ENCODE measurements around the gene MAPK8. TPM values are rescaled to one million over a fixed set of nuclear protein-coding genes. Genes with fewer than 3 reads are reported as not detected.

Gene MAPK8
- total RNA-seq, 1 donor from 2014 or later: 27.2 TPM

DNA sequence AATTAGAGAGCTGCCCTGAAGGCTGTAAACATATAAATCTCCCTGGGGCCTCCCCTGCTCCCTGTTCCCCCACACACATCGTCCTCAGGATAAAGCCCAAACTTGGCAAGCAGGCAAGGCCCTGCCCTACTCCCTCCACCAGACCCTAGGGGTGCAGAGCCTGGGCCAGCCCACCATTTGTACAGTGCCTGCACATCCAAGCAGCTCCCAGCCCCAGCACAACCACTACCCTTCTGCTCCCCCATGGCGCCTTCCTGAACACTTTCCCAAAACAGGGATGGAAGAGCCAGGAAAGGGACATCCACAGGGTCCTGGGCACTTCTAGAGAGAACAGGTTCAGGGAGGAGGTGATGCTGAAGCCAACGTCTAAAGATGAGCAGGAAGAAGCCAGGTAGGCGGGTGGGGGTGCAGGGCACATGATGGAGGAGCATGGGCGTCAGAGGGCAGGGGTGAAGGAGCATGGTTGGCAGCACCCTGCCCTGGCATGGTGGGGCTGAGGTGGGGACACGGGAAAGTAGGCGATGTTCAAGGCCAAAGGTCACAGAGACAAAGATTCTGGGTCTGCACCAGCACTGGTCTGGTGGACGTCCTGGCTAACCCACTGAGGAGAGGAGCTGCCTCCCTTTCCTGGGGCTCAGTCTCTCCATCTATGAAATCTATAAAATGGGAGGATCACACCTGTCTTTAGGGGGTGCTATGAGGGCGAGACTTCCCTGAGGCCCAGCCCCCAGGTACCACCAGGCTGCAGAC is 157.8 kb downstream of the MAPK8 start:
- no peak for ATAC-seq

GRCh38 chr10:48464871-48465736 is 158.6 kb downstream of the MAPK8 start:
- ATAC-seq: peak; percentile 29

DNA sequence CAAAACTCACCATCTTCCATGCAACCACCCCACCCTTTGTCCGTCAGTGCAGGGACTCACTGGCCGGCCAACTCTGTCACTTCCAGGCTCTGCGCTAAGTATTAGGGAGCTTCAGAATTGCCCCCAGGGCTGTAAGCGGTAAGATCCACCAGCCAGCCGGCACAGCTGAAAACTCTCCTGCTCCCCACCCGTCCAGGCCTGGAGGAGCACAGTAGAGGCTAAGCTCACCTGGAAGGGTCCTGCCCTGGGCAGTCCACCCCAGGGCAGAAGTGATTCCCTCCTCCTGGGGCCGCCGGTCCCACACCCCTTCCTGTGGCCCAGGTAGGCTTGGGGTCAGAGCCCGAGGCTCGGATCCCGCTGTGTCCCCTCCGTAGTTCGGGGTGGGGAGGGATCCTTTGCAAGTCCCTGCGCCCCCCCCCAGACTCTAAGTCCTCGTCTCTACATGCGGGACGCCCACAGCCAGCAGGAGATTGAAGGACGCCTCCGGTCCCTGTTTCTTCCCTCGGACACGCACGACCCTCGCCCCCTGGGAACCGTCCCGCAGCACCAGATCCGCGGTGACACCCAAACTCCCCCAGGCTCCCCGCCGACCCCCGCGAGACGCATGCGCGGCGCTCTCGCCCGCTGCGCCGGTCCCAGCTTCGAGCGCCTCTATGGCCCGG is 159.5 kb downstream of the MAPK8 start:
- no peak for ATAC-seq

DNA sequence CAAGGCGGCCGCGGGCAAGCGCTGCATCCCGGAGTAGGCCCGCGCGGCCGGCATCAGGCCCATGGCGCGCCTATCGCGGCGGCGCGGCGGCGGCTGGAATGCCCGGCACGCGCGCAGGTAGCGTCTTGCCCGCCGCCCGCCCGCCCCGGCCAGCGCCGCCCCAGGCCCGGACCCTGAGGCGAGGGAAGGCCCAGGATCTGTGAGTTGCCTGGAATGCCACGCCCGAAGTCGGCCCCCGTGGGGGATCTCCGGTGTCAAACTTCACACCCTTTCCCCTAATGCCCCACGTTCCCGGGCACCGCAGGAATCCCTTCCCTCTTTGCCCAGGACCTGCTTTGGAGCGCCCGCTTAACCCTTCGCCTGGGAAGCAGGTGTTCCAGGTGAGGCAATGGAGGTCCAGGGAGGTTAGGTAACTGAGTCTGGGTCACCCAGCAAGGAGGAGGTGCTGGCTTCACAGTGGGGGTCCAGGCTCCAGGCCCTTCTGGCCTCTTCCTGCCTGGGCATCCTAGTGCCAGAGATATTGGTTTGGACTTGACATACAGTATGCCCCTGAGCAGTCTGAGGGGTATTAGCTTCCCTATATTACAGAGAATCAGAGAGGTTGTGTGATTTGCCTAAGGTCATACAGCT is 160.2 kb downstream of the MAPK8 start:
- peak; percentile 37 for ATAC-seq

GRCh38 chr10:48467669-48468068 is 161.2 kb downstream of the MAPK8 start:
- no peak for ATAC-seq

GRCh38 chr10:48468130-48468790 is 161.8 kb downstream of the MAPK8 start:
- no peak for ATAC-seq

- no peak for ATAC-seq
Observed at GRCh38 chr10:48468866-48469511, 162.5 kb downstream of the MAPK8 start.

- no peak for ATAC-seq
Observed at GRCh38 chr10:48469516-48470020, 163.1 kb downstream of the MAPK8 start.

DNA sequence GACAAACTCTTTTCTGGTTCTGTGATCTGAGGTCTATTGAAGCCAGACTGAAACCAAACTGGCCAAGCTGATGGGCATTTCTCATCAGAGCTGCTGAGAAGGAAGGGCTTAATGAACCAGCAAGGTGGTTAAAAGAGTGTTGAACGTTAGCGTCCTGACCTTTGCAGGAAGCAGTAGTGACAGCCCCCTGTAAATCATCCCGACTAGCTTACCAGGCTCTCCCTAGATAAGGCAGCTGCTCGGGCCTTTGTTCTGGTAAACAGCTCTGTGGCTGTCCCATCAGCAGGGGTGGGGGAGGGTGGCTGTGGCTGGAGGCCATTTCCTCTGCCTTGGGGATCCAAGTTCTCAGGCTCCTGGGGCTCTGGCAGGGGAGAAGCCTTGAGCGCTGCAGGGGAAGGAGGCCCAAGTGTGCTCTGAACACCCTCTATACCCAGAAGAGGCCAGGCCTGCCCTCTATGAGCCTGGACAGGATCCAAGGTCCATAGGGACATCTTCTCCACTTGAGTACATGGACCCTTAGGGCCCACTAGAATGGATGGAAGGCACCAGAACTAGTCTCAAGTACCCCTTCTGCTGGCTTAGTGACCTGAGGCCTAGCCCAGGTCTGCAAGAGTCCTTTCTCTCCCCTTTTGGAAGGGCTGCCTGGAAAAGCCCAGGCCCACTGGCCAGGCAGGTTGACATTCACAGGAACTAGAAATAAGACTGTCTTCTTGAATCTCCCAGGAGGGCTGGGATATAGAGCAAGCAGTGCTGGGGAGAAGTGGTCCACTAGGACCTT is 163.8 kb downstream of the MAPK8 start:
- ATAC-seq: no peak

DNA sequence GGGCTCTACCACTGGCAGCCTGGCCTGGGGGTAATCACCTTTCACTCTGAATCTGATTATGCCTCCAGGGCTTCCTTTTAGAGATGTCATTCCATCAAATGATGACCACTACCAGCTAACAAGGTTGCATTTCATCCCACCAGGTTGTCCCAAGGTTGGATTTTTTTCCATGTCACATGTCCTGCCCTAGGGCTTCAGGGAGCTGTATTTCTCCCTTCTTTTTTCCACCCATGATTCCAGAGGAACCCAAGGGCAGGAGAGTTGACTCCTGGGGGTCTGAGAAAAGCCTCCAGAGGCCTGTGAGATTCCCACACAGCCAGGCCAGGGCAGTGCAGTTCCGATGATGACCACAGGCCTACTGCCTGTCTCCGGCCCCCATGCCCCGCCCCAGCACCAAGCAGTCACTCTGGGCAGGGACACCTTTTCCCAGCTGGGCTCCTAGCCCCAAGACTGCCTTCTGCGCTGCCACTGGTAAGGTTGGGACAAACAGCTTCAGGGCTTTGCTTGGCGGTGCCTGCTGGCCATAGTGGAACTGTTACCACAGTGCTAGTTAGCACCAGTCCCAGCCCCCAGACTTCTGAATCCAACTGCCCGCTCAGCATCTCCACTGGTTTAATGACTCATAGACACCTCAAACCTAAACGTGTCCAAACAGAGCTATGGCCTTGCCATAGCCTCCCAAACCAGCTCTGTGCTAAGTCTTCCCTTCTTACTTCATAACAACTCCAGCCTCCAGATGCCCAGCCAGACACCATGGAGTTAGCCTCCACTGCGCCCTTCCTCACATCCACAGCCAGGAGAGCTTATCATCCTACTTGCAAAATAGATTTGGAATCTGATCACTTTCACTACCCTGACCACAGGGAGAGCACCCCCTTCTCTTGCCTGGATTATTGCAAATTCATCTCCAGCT is 164.7 kb downstream of the MAPK8 start:
- ATAC-seq: peak; percentile 92

- ATAC-seq: no peak
Observed at GRCh38 chr10:48472501-48473069, 166.1 kb downstream of the MAPK8 start.

DNA sequence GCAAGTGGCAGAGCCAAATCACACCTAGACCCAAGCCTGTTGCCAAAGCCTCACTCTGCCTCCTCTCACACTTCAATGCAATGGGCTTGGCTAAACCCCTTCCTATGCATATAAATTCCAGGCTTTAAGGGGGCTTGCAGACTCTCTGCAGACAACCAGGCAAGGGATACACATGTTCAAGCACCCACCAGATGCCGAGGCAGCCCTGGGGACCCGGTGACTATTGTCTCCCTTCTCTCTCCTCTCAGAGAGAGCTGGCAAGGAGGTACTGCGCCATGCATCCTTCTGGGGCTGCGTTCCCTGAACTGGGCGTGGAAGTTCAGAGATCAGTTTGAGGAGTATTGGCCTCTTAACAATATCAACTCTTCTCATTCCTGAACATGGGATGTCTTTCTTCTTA is 167.2 kb downstream of the MAPK8 start:
- no peak for ATAC-seq

- ATAC-seq: no peak
Observed at GRCh38 chr10:48474765-48475365, 168.4 kb downstream of the MAPK8 start.

GRCh38 chr10:48475943-48476278 is 169.4 kb downstream of the MAPK8 start:
- ATAC-seq: no peak

- ATAC-seq: no peak
Observed at GRCh38 chr10:48476279-48476982, 170.0 kb downstream of the MAPK8 start.

- ATAC-seq: no peak
Observed at GRCh38 chr10:48477141-48477540, 170.7 kb downstream of the MAPK8 start.

GRCh38 chr10:48477616-48478015 is 171.1 kb downstream of the MAPK8 start:
- no peak for ATAC-seq

DNA sequence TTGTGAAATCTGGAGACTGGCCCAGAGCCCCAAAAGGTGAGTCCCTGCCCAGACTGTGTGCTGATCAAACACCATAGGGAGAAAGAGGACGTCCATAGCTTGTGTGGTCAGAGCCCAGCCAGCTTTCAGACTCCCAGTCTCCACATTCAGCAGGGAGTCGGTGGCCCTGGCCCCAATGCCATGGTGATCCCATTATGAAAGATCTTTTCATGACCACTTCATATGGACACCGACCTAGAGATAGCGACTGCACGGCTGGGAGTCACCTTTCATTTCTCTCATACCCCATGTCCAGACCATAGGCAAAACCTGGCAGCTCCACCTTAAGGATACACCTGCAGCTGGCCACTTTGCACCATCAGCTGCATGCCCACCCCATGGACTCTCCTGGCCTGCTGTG is 172.0 kb downstream of the MAPK8 start:
- ATAC-seq: peak; percentile 19

Measured in esophagus mucosa (tissue), 1 donor.